Stimulated activated naive CD4-positive, alpha-beta T cell (primary cell): Measurements from ENCODE around the gene GPAT3.
"Not testable (repeated sequence)": the region's sequence is repeated elsewhere in the genome, so short reads cannot be mapped to it uniquely, and the experiment has no call there.

ENCODE experiments used
- DNase-seq, 6 experiments: peaks; one replicate each; lab custom pipeline; 2025; lab: John Stamatoyannopoulos, UW

Gene GPAT3

GRCh38 chr4:83535520-83536361 is at the start of gene GPAT3:
TSS of gene GPAT3 (plus strand) at chr4:83536108. CDS start at chr4:83536623, 515 bp downstream.
- DNase-seq = peak; percentile 32 to 70 (median 54)

- no peak for DNase-seq
Observed at GRCh38 chr4:83486457-83487129, 49.3 kb upstream of the GPAT3 start.

DNA sequence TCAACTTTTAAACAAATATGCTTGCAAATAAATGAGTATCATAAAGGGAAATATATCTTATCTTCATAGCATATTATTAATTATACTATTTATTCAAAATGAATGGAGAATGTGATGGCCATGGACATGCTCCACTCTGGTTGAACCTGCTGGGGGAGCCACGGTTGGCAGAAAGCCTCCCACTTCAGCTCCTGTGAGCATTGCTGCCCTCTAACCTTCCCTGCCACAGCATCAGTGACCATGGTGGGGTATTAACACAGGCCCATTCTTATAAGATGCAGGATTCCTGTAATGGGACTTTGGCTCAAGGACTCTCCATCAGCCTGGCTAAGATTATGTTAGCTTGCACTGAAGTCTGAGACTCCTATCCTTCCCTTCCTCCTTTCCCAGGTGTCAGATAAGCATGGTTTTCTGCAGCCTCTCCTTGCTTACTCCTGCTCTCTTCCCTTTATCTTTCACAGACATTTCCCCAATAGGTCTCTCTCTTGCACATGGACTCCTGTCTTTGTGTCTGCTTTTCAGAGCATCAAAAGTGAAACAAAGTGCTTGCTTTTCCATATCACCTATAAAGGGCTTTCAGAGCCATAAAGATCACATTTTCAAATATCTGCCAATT is 46.1 kb upstream of the GPAT3 start:
- no peak for DNase-seq

GRCh38 chr4:83490876-83491450 is 44.9 kb upstream of the GPAT3 start:
- DNase-seq = peak in 3 of 6 experiments; percentile 4 to 36 (median 27)

GRCh38 chr4:83496085-83496917 is 39.6 kb upstream of the GPAT3 start:
- not testable (repeated sequence) for DNase-seq

DNA sequence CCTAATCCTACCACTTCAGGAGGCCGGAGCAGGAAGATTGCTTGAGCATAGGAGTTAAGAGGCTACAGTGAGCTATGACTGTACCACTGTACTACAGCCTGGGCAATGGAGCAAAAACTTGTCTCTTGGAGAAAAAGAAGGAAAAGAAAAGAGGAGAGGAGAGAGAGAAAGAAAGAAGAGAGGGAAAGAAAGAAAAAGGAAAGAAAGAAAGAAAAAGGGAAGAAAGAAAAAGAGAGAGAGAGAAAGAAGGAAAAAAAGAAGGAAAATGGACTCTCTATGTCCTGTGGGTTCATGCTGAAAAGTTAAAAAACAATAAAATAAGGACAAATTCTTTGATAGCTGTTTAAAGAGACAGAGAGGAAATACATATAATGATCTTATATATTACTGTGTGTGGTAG is 37.7 kb upstream of the GPAT3 start:
- no peak for DNase-seq

DNA sequence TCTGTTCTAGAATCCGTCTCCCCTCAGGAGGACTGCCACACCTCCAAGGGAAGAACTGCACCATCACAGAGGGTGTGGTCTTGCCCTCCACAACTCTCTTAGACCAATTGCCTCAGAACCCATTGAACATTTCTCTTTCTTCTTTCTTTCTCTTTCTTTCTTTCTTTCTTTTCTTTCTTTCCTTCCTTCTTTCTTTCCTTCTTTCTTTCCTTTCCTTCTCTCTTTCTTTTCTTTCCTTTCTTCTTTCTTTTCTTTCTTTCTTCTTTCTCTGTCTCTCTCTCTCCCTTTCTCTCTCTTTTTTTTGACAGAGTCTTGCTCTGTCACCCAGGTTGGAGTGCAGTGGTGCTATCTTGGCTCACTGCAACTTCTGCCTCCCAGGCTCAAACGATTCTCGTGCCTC is 34.2 kb upstream of the GPAT3 start:
- not testable (repeated sequence) for DNase-seq

- DNase-seq = peak in 4 of 6 experiments; percentile 8 to 64 (median 41)
Observed at GRCh38 chr4:83503974-83504373, 31.9 kb upstream of the GPAT3 start.

DNA sequence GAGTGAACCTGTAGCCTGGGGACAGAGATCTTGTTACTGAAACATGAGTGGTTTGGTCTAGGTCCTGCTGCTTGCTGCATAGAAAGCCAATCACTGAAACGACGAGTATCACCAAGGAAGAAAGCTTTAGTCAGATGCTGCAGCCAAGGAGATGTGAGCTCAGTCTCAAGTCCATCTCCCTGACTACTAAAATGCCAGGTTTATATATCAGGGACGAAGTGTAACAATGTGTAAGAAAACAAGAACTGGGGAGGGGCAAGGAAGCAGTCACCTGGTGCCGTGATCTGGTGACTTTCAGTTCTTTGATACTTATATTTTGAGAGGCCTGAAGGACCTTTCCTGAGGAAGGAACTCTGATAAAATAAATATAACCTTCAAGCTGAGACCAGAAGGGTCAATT is 31.4 kb upstream of the GPAT3 start:
- peak in 2 of 6 experiments; percentile 30 to 34 for DNase-seq

- peak in 1 of 6 experiments; percentile 2 for DNase-seq
Observed at GRCh38 chr4:83504996-83505395, 30.9 kb upstream of the GPAT3 start.

GRCh38 chr4:83509156-83509585 is 26.7 kb upstream of the GPAT3 start:
- peak; percentile 5 to 50 (median 17) for DNase-seq

- no peak for DNase-seq
Observed at GRCh38 chr4:83510442-83510841, 25.5 kb upstream of the GPAT3 start.

DNA sequence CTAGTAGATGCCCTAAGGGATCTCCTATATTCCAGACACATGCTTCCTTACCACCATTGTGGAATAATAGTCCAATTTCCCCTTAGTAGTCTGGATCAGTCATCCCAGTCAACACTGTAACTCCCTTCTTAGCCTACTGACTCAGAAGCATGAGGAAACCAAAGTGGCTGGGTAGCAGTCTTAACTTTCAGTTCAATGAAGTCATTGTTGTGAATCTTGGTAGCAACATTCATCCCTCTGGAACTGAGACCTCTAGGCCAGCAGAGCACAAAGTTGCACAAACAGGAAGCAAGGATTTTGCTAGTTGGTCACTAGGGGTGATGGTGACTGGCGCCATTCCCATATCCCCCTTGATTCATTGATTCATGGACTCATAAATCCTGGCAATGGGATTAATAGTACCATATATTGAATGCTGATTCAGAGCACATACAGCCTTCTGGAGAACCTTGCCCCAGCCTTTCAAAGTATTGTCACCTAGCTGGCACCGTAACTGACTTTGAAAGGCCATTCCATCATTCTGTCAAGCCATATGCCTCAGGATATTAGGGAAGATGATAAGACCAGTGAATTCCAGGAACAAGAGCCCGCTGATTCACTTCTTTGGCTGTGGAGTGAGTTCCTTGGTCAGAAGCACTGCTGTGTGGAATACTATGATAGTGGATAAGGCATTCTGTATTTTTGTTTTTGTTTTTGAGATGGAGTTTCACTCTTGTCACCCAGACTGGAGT is 19.7 kb upstream of the GPAT3 start:
- no peak for DNase-seq

GRCh38 chr4:83522239-83522638 is 13.7 kb upstream of the GPAT3 start:
- no peak for DNase-seq

- DNase-seq = no peak
Observed at GRCh38 chr4:83527671-83528070, 8.2 kb upstream of the GPAT3 start.

DNA sequence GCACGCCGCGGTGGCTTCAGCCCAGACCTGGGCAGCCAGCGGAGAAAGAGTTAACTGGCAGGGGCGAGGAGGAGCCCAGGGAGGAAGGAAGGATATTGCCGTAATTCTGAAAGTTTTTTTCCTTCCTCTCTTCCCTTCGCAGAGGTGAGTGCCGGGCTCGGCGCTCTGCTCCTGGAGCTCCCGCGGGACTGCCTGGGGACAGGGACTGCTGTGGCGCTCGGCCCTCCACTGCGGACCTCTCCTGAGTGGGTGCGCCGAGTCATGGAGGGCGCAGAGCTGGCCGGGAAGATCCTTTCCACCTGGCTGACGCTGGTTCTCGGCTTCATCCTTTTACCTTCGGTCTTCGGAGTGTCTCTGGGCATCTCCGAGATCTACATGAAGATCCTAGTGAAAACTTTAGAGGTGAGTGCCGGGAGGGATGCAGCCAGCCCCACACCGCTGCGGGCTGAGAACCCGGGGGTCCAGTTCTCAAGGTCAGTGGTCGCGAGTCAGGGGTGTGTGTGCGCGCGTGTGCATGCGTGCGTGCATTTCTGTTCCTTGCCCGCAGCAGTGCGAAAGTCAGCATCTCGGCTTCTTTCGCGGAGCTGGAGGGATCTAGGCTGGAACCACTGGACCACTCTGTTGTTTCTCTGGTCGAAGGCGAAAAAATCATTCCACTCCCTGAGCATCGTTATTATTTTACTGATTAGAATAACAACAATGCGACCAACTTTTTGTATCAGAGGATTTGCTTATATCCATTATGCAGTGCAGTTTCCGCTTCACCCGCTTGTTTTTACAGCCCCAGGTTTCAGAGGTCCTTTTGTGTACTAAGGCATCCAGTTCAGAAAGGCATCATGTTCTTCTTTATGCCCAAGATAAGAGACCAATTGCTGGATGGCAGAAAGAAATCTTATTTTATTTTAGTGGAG is 709 bp downstream of the GPAT3 start:
- no peak for DNase-seq

DNA sequence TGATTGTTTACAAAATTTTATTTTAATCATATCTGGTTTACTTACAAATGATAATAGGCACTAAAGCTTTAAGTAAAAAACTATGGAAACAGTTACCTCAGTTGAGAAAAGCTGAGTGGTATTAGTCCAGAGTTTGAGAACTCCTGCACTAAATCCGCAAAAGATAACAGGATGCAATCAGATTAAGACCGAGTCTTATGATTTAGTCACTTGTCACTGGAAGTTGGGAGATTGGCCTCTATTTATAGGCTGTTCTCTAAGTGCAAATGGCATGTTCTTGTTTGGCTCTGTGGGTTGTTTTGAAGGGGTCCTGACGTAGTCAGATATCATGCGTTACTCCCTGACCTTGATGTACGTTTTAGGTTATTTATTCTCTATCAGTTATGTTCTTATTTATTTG is 6.3 kb downstream of the GPAT3 start:
- DNase-seq = no peak

- no peak for DNase-seq
Observed at GRCh38 chr4:83546786-83547185, 10.9 kb downstream of the GPAT3 start.

- no peak for DNase-seq
Observed at GRCh38 chr4:83548151-83548905, 12.4 kb downstream of the GPAT3 start.
